Panc1 (cell line): Measurements from ENCODE around the gene PCGF5. TPM values are rescaled to one million over a fixed set of nuclear protein-coding genes. Genes with fewer than 3 reads are reported as not detected.

Experiments used
- ATAC-seq: fragments of 200-7000 bp; cut with Tn5 transposase; 2 replicates; pipeline ENCODE4 v1.9.1; 2020; ENCODE audit warnings: mild to moderate bottlenecking, moderate library complexity
- BruUV-seq: library from RNA; stranded (reverse); fragments of 400-500 nt; replicated peaks from 2 replicates; lab custom pipeline; 2021; lab: Mats Ljungman, UMichigan
- CTCF ChIA-PET: fragments of 300-600 bp; sonication (Branson Sonifier 250); formaldehyde crosslinking; loops from one replicate; lab custom pipeline; 2022; ENCODE audit warnings: antibody characterized with exemption; lab: Charles Lee
- POLR2A ChIA-PET: fragments of 300-600 bp; sonication (Branson Sonifier 250); formaldehyde crosslinking; loops from one replicate; lab custom pipeline; 2022; ENCODE audit warnings: antibody characterized with exemption; lab: Charles Lee
- DNase-seq: peaks from one replicate; pipeline ENCODE4 v3.0.0-alpha.2; 2010; ENCODE audit warnings: low read depth, low spot score
- H3K27ac ChIP-seq: 2 replicates; pipeline ENCODE4 v1.5.1; 2011; ENCODE audit warnings: mild to moderate bottlenecking, low read length, inconsistent platforms
- H3K27me3 ChIP-seq: fragments of 200-500 bp; sonication (Bioruptor generic); 2 replicates; pipeline ENCODE4 v1.6.0; 2014; ENCODE audit warnings: low read length, inconsistent platforms; ENCODE audit not compliant: control insufficient read depth, insufficient read depth
- H3K36me3 ChIP-seq: fragments of 200-500 bp; sonication (Bioruptor generic); 2 replicates; pipeline ENCODE4 v1.5.1; 2014; ENCODE audit warnings: inconsistent platforms, mild to moderate bottlenecking, low read length, moderate library complexity; ENCODE audit not compliant: control insufficient read depth, insufficient read depth
- H3K4me1 ChIP-seq: 2 replicates; pipeline ENCODE4 v1.5.1; 2011; ENCODE audit warnings: inconsistent platforms, mild to moderate bottlenecking, low read length, moderate library complexity; ENCODE audit not compliant: control insufficient read depth, insufficient read depth
- H3K4me3 ChIP-seq, 2 experiments: 2 replicates each; pipeline ENCODE4 v1.5.1; 2011 to 2012; ENCODE audit warnings: low read depth in 2 of 2, low read length in 2 of 2, mild to moderate bottlenecking in 2 of 2, inconsistent platforms in 1 of 2, moderate library complexity in 1 of 2
- H3K9me3 ChIP-seq: fragments of 200-500 bp; sonication (Bioruptor generic); 2 replicates; pipeline ENCODE4 v1.5.1; 2014; ENCODE audit warnings: low read depth, mild to moderate bottlenecking, inconsistent platforms, low read length, moderate library complexity; ENCODE audit not compliant: control insufficient read depth, insufficient read depth
- POLR2AphosphoS5 ChIP-seq: IDR thresholded peaks from 2 replicates; pipeline ENCODE4 v1.6.1; 2012; ENCODE audit warnings: mild to moderate bottlenecking, low read depth, low read length, moderate library complexity
- SIN3A ChIP-seq: IDR thresholded peaks from 2 replicates; pipeline ENCODE4 v1.6.1; 2012; ENCODE audit warnings: low read depth, mild to moderate bottlenecking, low read length, moderate library complexity, borderline replicate concordance; ENCODE audit not compliant: insufficient read depth
- TCF7L2 ChIP-seq: IDR thresholded peaks from 2 replicates; pipeline ENCODE4 v1.6.1; 2011; ENCODE audit warnings: mild to moderate bottlenecking, low read depth, low read length, inconsistent platforms
- in situ Hi-C: cut with HindIII; loops from 2 replicates; pipeline ENCODE4 v1.10.0; 2016; ENCODE audit warnings: low sequenced_read_pairs, low pct_unique_long_range_greater_than_20kb
- intact Hi-C: fragments of 100-400 bp; cut with micrococcal nuclease; formaldehyde crosslinking; loops from one replicate; pipeline ENCODE4 v1.10.0; 2022; ENCODE audit not compliant: unreplicated experiment
- total RNA-seq: library from RNA; stranded (reverse); gene quantifications from one replicate; pipeline ENCODE4 v1.2.1, GENCODE V29; 2021; ENCODE audit not compliant: unreplicated experiment
- TF ChIP-seq, protein P1 (sequence below), 2 experiments: IDR thresholded peaks; 2 replicates each; pipeline ENCODE4 v1.6.1; 2011 to 2012; ENCODE audit warnings: low read depth in 2 of 2, control low read depth in 1 of 2, low read length in 1 of 2, mild to moderate bottlenecking in 1 of 2, moderate library complexity in 1 of 2; ENCODE audit not compliant: insufficient read depth in 1 of 2
- TF ChIP-seq, protein P2 (sequence below): fragments of 450-650 bp; IDR thresholded peaks from 2 replicates; pipeline ENCODE4 v1.5.1; 2017; ENCODE audit warnings: mild to moderate bottlenecking

The PCGF5 gene
- total RNA-seq, 1 experiment from 2014 or later = 23.3 TPM

DNA sequence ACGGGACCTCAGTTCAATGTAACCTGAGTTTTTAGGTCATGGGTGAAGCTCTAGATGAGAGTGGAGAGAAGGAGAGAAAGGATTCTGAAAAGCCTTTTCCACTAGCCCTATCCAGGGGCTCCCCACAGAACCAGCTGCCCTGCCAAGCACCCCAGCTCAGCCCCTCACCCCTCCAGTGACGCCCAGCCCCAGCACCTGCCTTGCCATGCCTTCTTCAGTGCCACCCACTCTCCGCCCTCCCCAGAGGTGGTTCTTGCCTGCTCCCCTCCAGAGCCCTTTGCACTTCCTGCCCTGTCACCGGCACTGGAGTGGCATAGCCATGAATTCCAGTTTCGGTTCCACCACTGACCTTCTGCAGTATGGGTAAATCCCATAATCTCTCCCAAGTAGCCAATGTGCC, 70.1 kb downstream of the PCGF5 start:
- no peaks in the 10 kb centered on the region for H3K36me3 ChIP-seq
- no peak overlapping the region for H3K27ac ChIP-seq
- H3K4me3 ChIP-seq = no peak overlapping the region
- TF ChIP-seq TCF7L2 (no peak), SIN3A (no peak), POLR2AphosphoS5 (no peak)
- TF ChIP-seq, protein P1, sequence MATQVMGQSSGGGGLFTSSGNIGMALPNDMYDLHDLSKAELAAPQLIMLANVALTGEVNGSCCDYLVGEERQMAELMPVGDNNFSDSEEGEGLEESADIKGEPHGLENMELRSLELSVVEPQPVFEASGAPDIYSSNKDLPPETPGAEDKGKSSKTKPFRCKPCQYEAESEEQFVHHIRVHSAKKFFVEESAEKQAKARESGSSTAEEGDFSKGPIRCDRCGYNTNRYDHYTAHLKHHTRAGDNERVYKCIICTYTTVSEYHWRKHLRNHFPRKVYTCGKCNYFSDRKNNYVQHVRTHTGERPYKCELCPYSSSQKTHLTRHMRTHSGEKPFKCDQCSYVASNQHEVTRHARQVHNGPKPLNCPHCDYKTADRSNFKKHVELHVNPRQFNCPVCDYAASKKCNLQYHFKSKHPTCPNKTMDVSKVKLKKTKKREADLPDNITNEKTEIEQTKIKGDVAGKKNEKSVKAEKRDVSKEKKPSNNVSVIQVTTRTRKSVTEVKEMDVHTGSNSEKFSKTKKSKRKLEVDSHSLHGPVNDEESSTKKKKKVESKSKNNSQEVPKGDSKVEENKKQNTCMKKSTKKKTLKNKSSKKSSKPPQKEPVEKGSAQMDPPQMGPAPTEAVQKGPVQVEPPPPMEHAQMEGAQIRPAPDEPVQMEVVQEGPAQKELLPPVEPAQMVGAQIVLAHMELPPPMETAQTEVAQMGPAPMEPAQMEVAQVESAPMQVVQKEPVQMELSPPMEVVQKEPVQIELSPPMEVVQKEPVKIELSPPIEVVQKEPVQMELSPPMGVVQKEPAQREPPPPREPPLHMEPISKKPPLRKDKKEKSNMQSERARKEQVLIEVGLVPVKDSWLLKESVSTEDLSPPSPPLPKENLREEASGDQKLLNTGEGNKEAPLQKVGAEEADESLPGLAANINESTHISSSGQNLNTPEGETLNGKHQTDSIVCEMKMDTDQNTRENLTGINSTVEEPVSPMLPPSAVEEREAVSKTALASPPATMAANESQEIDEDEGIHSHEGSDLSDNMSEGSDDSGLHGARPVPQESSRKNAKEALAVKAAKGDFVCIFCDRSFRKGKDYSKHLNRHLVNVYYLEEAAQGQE (IDR thresholded peaks at IDR 0.05; ENCODE audit: insufficient read depth in 1 of 2, low read depth in 2 of 2, low read length in 1 of 2) = no peak
- TF ChIP-seq, protein P2, sequence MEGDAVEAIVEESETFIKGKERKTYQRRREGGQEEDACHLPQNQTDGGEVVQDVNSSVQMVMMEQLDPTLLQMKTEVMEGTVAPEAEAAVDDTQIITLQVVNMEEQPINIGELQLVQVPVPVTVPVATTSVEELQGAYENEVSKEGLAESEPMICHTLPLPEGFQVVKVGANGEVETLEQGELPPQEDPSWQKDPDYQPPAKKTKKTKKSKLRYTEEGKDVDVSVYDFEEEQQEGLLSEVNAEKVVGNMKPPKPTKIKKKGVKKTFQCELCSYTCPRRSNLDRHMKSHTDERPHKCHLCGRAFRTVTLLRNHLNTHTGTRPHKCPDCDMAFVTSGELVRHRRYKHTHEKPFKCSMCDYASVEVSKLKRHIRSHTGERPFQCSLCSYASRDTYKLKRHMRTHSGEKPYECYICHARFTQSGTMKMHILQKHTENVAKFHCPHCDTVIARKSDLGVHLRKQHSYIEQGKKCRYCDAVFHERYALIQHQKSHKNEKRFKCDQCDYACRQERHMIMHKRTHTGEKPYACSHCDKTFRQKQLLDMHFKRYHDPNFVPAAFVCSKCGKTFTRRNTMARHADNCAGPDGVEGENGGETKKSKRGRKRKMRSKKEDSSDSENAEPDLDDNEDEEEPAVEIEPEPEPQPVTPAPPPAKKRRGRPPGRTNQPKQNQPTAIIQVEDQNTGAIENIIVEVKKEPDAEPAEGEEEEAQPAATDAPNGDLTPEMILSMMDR = no peak
- ATAC-seq (no peak), DNase-seq (no peak)
- in situ Hi-C loops = no loop called here
- H3K4me1 ChIP-seq = no peaks in the 10 kb centered on the region
- ChIA-PET CTCF (no interaction called here), POLR2A (no interaction called here)
- BruUV-seq = no TSS peak
- no peaks in the 10 kb centered on the region for H3K9me3 ChIP-seq
- peaks cover 16% of the 10 kb centered on the region; the same call in 1 of the 2 replicates for H3K27me3 ChIP-seq
- intact Hi-C loops = loop anchor here (10.0 kb wide), 1 partner anchor 624 kb away; no protein-coding TSS in a partner anchor

DNA sequence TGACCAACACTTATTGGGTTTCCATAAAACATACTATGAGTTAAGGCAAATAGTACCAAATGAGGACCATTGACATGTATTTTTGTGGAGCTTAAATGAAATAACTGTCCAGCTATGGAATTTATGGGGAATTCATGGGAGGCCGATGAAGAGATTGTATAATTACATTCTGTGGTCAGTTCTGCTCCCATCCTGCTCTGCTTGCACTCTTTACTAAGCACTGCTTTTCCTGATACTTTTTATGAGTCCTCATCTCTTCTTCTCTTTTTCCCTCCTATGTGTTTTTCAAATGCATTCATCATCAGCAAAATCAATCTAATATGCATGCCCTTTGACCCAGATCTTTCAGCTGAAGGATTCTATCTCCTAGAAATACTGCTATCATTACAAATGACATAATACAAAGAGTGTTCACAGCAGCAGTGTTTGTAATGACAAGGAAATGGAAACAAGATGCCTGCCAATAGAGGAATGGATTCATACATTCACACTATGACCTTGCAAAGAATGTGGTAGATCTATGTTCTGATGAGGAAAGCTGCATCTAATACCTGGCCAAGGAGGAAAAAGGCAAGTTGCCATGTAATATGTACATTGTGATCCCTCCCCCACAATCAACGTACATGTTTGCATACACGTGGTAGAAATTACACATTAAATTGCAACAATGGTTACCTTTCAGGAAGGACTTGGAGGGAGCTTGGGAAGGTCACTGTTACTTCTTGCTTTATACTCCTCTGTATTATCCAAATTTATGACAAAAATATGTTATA, 73.9 kb downstream of the PCGF5 start:
- ATAC-seq (no peak), DNase-seq (no peak)
- ChIA-PET CTCF (no interaction called here), POLR2A (no interaction called here)
- H3K4me3 ChIP-seq = no peak overlapping the region
- no peaks in the 10 kb centered on the region for H3K9me3 ChIP-seq
- H3K27ac ChIP-seq = no peak overlapping the region
- H3K36me3 ChIP-seq = no peaks in the 10 kb centered on the region
- peaks cover 8% of the 10 kb centered on the region; the same call in 1 of the 2 replicates for H3K27me3 ChIP-seq
- H3K4me1 ChIP-seq = no peaks in the 10 kb centered on the region; the same call in 1 of the 2 replicates
- in situ Hi-C loops (no loop called here), intact Hi-C loops (loop anchor here (10.0 kb wide), 1 partner anchor 620 kb away; no protein-coding TSS in a partner anchor)
- TF ChIP-seq, protein P2 = no peak
- TF ChIP-seq TCF7L2 (no peak), POLR2AphosphoS5 (no peak), SIN3A (no peak)
- TF ChIP-seq, protein P1 (IDR thresholded peaks at IDR 0.05; ENCODE audit: insufficient read depth in 1 of 2, low read depth in 2 of 2, low read length in 1 of 2) = no peak
- no TSS peak for BruUV-seq
